Measurements from ENCODE around the gene ATP6V0A4.
"Not testable (repeated sequence)": the region's sequence is repeated elsewhere in the genome, so short reads cannot be mapped to it uniquely, and the experiment has no call there.

ATP6V0A4 gene

DNA sequence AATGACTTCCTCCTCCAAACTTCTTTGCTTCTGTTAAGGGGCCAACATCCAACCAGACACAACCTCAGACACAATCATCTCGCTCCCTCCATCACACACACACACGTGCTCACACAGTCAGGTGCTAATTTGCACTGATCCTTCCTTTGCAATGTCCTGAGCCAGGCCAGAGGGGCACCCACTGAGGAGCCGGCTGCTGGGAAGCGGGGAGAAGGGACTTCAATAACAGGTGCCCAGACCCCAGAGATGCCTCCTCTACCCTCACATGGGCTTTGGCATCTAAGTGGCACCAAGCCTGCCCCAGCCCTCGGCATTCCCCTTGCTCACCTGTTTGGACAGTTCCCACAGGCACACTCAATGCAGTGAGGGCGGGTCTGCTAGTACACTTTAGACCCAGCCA lies 62.6 kb downstream of the ATP6V0A4 start:
- Histone ChIP-seq H3K36me3 (ENCODE audit: control insufficient read depth in 1 of 2, insufficient read depth in 2 of 2, low read depth in 1 of 2, low read length in 2 of 2) (no peaks in the 10 kb centered on the region), H3K9me3 (ENCODE audit: control insufficient read depth, low read length) (no peaks in the 10 kb centered on the region), H3K23ac (ENCODE audit: low read length in 2 of 2) (no peak overlapping the region), H2BK5ac (ENCODE audit: low read depth, low read length, poor library complexity, severe bottlenecking) (no peak overlapping the region), H4K91ac (ENCODE audit: low read length) (no peak overlapping the region), H3K4me3 (ENCODE audit: insufficient read depth in 1 of 2, low read depth in 1 of 2, low read length in 2 of 2) (no peak overlapping the region), H2AK5ac (ENCODE audit: low read length, severe bottlenecking) (no peak overlapping the region), H3K27ac (ENCODE audit: low read length, poor library complexity, severe bottlenecking) (no peak overlapping the region), H3K9ac (ENCODE audit: low read length) (no peak overlapping the region), H2BK120ac (ENCODE audit: low read depth, low read length) (no peak overlapping the region), H2BK15ac (ENCODE audit: low read depth, poor library complexity, severe bottlenecking) (no peak overlapping the region), H4K8ac (ENCODE audit: low read length) (no peak overlapping the region), H3K79me1 (replicated peaks; ENCODE audit: low read length, poor library complexity, severe bottlenecking) (no peaks in the 10 kb centered on the region), H3K18ac (ENCODE audit: low read depth in 1 of 2, low read length in 2 of 2) (no peak overlapping the region), H2AFZ (ENCODE audit: low read depth, low read length) (no peak overlapping the region), H2BK12ac (ENCODE audit: low read length in 2 of 2) (no peak overlapping the region), H3K27me3 (ENCODE audit: control insufficient read depth in 1 of 2, insufficient read depth in 1 of 2, low read length in 2 of 2) (no peaks in the 10 kb centered on the region), H3K4me1 (ENCODE audit: control insufficient read depth, insufficient read depth, low read depth, low read length) (no peaks in the 10 kb centered on the region), H3K4me2 (ENCODE audit: low read length, poor library complexity, severe bottlenecking) (no peak overlapping the region), H3K14ac (ENCODE audit: low read length in 2 of 2) (no peak overlapping the region), H3K4ac (ENCODE audit: low read depth in 1 of 2, low read length in 2 of 2) (no peak overlapping the region)
- 73% methylated on average over 6 of the region's 6 CpGs for WGBS
- DNase-seq: no peak

DNA sequence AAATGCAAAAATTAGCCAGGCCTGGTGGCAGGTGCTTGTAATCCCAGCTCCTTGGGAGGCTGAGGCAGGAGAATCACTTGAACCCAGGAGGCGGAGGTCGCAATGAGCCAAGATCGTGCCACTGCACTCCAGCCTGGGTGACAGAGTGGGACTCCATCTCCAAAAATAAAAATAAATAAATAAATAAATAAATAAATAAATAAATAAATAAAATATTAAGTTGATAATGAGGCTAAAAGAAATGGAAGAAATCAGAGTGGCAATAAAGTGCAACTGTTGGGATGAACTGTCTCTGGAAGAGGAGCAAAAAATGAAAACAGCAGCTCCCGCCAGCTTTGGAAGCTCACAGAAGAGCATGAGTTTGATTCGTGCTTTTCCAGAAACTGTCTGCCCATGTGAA lies 66.3 kb downstream of the ATP6V0A4 start:
- not testable (repeated sequence) for H2AK5ac ChIP-seq (ENCODE audit: low read length, severe bottlenecking); H3K4me2 ChIP-seq (ENCODE audit: low read length, poor library complexity, severe bottlenecking); H2BK15ac ChIP-seq (ENCODE audit: low read depth, poor library complexity, severe bottlenecking); H3K4me1 ChIP-seq (ENCODE audit: control insufficient read depth, insufficient read depth, low read depth, low read length); H2BK120ac ChIP-seq (ENCODE audit: low read depth, low read length); H2AFZ ChIP-seq (ENCODE audit: low read depth, low read length); DNase-seq; H3K14ac ChIP-seq (ENCODE audit: low read length in 2 of 2); H3K27me3 ChIP-seq (ENCODE audit: control insufficient read depth in 1 of 2, insufficient read depth in 1 of 2, low read length in 2 of 2); H3K36me3 ChIP-seq (ENCODE audit: control insufficient read depth in 1 of 2, insufficient read depth in 2 of 2, low read depth in 1 of 2, low read length in 2 of 2); H4K91ac ChIP-seq (ENCODE audit: low read length); H3K9ac ChIP-seq (ENCODE audit: low read length); H4K8ac ChIP-seq (ENCODE audit: low read length); H3K4ac ChIP-seq (ENCODE audit: low read depth in 1 of 2, low read length in 2 of 2); H3K9me3 ChIP-seq (ENCODE audit: control insufficient read depth, low read length); H3K18ac ChIP-seq (ENCODE audit: low read depth in 1 of 2, low read length in 2 of 2); H3K4me3 ChIP-seq (ENCODE audit: insufficient read depth in 1 of 2, low read depth in 1 of 2, low read length in 2 of 2); H2BK12ac ChIP-seq (ENCODE audit: low read length in 2 of 2); H3K27ac ChIP-seq (ENCODE audit: low read length, poor library complexity, severe bottlenecking); H3K23ac ChIP-seq (ENCODE audit: low read length in 2 of 2); H2BK5ac ChIP-seq (ENCODE audit: low read depth, low read length, poor library complexity, severe bottlenecking); H3K79me1 ChIP-seq (replicated peaks; ENCODE audit: low read length, poor library complexity, severe bottlenecking)
- 100% methylated on average over 1 of the region's 5 CpGs for WGBS

DNA sequence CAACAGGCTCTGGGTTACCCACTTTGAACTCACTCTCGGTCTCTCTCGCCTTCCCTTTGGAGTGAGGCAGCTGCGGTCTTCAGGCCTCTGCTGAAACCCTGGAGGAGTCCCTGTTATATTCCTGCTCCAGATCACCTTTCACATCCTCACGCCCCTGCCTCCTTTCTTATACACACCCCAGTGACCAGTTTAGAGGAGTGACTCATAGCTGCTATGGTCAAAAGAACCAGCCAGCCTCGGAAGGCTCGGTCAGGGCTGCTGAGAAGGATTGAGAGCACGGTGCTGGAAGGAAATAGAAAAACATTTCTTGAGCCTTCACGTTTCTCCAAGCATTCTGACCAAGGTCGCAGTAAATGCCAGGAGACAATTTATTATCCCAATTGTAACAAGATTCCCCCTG lies 68.6 kb downstream of the ATP6V0A4 start:
- no peak overlapping the region for H4K91ac ChIP-seq (ENCODE audit: low read length)
- H2BK12ac ChIP-seq (ENCODE audit: low read length in 2 of 2): no peak overlapping the region
- no peaks in the 10 kb centered on the region for H3K27me3 ChIP-seq (ENCODE audit: control insufficient read depth in 1 of 2, insufficient read depth in 1 of 2, low read length in 2 of 2)
- no peak overlapping the region for H3K14ac ChIP-seq (ENCODE audit: low read length in 2 of 2)
- peaks cover 4% of the 10 kb centered on the region for H3K4me1 ChIP-seq (ENCODE audit: control insufficient read depth, insufficient read depth, low read depth, low read length)
- no peaks in the 10 kb centered on the region for H3K79me1 ChIP-seq (replicated peaks; ENCODE audit: low read length, poor library complexity, severe bottlenecking)
- no peak overlapping the region for H4K8ac ChIP-seq (ENCODE audit: low read length)
- H3K4me3 ChIP-seq (ENCODE audit: insufficient read depth in 1 of 2, low read depth in 1 of 2, low read length in 2 of 2): no peak overlapping the region
- no peaks in the 10 kb centered on the region for H3K9me3 ChIP-seq (ENCODE audit: control insufficient read depth, low read length)
- no peak overlapping the region for H3K18ac ChIP-seq (ENCODE audit: low read depth in 1 of 2, low read length in 2 of 2)
- H2BK15ac ChIP-seq (ENCODE audit: low read depth, poor library complexity, severe bottlenecking): no peak overlapping the region
- no peak overlapping the region for H3K27ac ChIP-seq (ENCODE audit: low read length, poor library complexity, severe bottlenecking)
- no peak overlapping the region for H3K23ac ChIP-seq (ENCODE audit: low read length in 2 of 2)
- H2BK120ac ChIP-seq (ENCODE audit: low read depth, low read length): no peak overlapping the region
- H2AFZ ChIP-seq (ENCODE audit: low read depth, low read length): no peak overlapping the region
- H3K36me3 ChIP-seq (ENCODE audit: control insufficient read depth in 1 of 2, insufficient read depth in 2 of 2, low read depth in 1 of 2, low read length in 2 of 2): no peaks in the 10 kb centered on the region
- no peak for DNase-seq
- H3K4me2 ChIP-seq (ENCODE audit: low read length, poor library complexity, severe bottlenecking): no peak overlapping the region
- no peak overlapping the region for H3K9ac ChIP-seq (ENCODE audit: low read length)
- H2AK5ac ChIP-seq (ENCODE audit: low read length, severe bottlenecking): no peak overlapping the region
- WGBS: 86% methylated on average over 8 of the region's 9 CpGs
- H3K4ac ChIP-seq (ENCODE audit: low read depth in 1 of 2, low read length in 2 of 2): no peak overlapping the region
- no peak overlapping the region for H2BK5ac ChIP-seq (ENCODE audit: low read depth, low read length, poor library complexity, severe bottlenecking)

DNA sequence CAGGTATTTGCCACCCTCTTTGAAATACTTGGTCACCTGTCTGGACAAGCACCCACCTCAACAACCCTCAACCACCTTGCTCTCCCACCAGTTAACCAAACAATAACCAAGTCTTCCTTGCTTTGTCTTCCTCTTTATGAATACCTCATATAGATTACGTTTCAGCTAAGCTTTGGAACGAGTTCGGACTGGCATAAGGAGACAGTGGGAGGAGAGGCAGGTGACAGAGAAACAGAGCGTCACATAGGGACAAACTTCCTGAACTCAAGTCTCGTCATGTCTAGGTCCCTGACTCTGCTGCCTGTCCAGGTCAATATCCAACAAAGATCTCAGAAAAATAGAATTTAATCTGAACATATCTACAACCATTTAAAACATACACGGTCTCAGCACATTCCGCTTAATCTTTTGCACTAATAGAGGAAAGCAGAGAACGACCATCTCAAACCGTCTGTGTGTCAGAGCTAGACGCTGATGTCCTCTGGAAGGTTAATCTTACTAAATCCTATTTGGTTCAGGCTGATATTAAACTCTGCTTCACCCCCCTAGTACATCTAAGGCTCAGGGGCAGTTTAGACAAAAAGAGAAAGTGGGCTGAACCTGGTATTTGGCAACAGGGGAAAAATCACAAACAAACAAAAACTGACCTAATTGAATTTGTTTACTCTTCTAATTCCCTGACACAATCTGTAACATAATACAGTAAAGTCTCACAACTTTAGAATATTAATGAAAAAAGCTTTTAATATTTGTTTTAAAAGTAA lies 70.5 kb downstream of the ATP6V0A4 start:
- Histone ChIP-seq H3K18ac (ENCODE audit: low read depth in 1 of 2, low read length in 2 of 2) (no peak overlapping the region), H2BK12ac (ENCODE audit: low read length in 2 of 2) (no peak overlapping the region), H3K4ac (ENCODE audit: low read depth in 1 of 2, low read length in 2 of 2) (no peak overlapping the region), H3K27ac (ENCODE audit: low read length, poor library complexity, severe bottlenecking) (no peak overlapping the region), H3K36me3 (ENCODE audit: control insufficient read depth in 1 of 2, insufficient read depth in 2 of 2, low read depth in 1 of 2, low read length in 2 of 2) (no peaks in the 10 kb centered on the region), H2BK15ac (ENCODE audit: low read depth, poor library complexity, severe bottlenecking) (no peak overlapping the region), H2AFZ (ENCODE audit: low read depth, low read length) (no peak overlapping the region), H3K4me3 (ENCODE audit: insufficient read depth in 1 of 2, low read depth in 1 of 2, low read length in 2 of 2) (no peak overlapping the region), H3K14ac (ENCODE audit: low read length in 2 of 2) (no peak overlapping the region), H3K9me3 (ENCODE audit: control insufficient read depth, low read length) (no peaks in the 10 kb centered on the region), H4K91ac (ENCODE audit: low read length) (no peak overlapping the region), H3K27me3 (ENCODE audit: control insufficient read depth in 1 of 2, insufficient read depth in 1 of 2, low read length in 2 of 2) (no peaks in the 10 kb centered on the region), H3K9ac (ENCODE audit: low read length) (no peak overlapping the region), H3K79me1 (replicated peaks; ENCODE audit: low read length, poor library complexity, severe bottlenecking) (no peaks in the 10 kb centered on the region), H3K23ac (ENCODE audit: low read length in 2 of 2) (no peak overlapping the region), H2AK5ac (ENCODE audit: low read length, severe bottlenecking) (no peak overlapping the region), H3K4me1 (ENCODE audit: control insufficient read depth, insufficient read depth, low read depth, low read length) (peaks cover 4% of the 10 kb centered on the region), H4K8ac (ENCODE audit: low read length) (no peak overlapping the region), H2BK5ac (ENCODE audit: low read depth, low read length, poor library complexity, severe bottlenecking) (no peak overlapping the region), H2BK120ac (ENCODE audit: low read depth, low read length) (no peak overlapping the region), H3K4me2 (ENCODE audit: low read length, poor library complexity, severe bottlenecking) (no peak overlapping the region)
- WGBS: 90% methylated on average over 10 of the region's 10 CpGs
- DNase-seq: no peak

All from mesenchymal stem cell (in vitro differentiated cells and primary cell).